SK-N-SH treated with all-trans-retinoic acid at 6 μM for 48 hours (cell line): ENCODE results near the gene KIAA1217.

Source experiments
- ATAC-seq: fragments of 200-7000 bp; cut with Tn5 transposase; 3 replicates; pipeline ENCODE4 v1.9.1; 2020; ENCODE audit warnings: mild to moderate bottlenecking, moderate library complexity
- BACH2 ChIP-seq: fragments of 250-450 bp; sonication (Bioruptor Pico); IDR thresholded peaks from 2 replicates; pipeline ENCODE4 v1.9.0; 2021; ENCODE audit warnings: mild to moderate bottlenecking, borderline replicate concordance
- CSDC2 ChIP-seq: fragments of 250-450 bp; sonication (Bioruptor Pico); IDR thresholded peaks from 2 replicates; pipeline ENCODE4 v1.5.0; 2020; ENCODE audit warnings: mild to moderate bottlenecking, moderate library complexity
- ISL1 ChIP-seq: fragments of 250-450 bp; sonication (Bioruptor Pico); IDR thresholded peaks from 2 replicates; pipeline ENCODE4 v2.1.2; 2022; ENCODE audit warnings: mild to moderate bottlenecking, moderate library complexity
- OSR1 ChIP-seq: fragments of 250-450 bp; sonication (Bioruptor Pico); IDR thresholded peaks from 2 replicates; pipeline ENCODE4 v1.8.0; 2022; ENCODE audit warnings: moderate library complexity, mild to moderate bottlenecking, inconsistent platforms
- PATZ1 ChIP-seq: fragments of 250-450 bp; sonication (Bioruptor Pico); IDR thresholded peaks from 2 replicates; pipeline ENCODE4 v1.8.0; 2020; ENCODE audit warnings: mild to moderate bottlenecking, moderate library complexity, borderline replicate concordance
- PPARA ChIP-seq: fragments of 250-450 bp; sonication (Bioruptor Pico); IDR thresholded peaks from 2 replicates; pipeline ENCODE4 v1.5.0; 2020; ENCODE audit warnings: mild to moderate bottlenecking, borderline replicate concordance
- RARB ChIP-seq: fragments of 250-450 bp; sonication (Bioruptor Pico); IDR thresholded peaks from 2 replicates; pipeline ENCODE4 v1.8.0; 2021; ENCODE audit warnings: mild to moderate bottlenecking, moderate library complexity
- SNAI2 ChIP-seq: fragments of 250-450 bp; sonication (Bioruptor Pico); IDR thresholded peaks from 2 replicates; pipeline ENCODE4 v1.5.0; 2020; ENCODE audit warnings: mild to moderate bottlenecking, moderate library complexity
- TOX ChIP-seq: fragments of 250-450 bp; sonication (Bioruptor Pico); IDR thresholded peaks from 2 replicates; pipeline ENCODE4 v1.8.0; 2021; ENCODE audit warnings: mild to moderate bottlenecking, moderate library complexity, borderline replicate concordance
- ZFP3 ChIP-seq: fragments of 250-450 bp; sonication (Bioruptor Pico); IDR thresholded peaks from 2 replicates; pipeline ENCODE4 v1.5.0; 2020; ENCODE audit warnings: mild to moderate bottlenecking, moderate library complexity
- ZFP30 ChIP-seq: fragments of 450-650 bp; formaldehyde crosslinking; IDR thresholded peaks from 2 replicates; pipeline ENCODE4 v1.5.0; 2022; ENCODE audit warnings: mild to moderate bottlenecking, moderate library complexity
- ZNF70 ChIP-seq: fragments of 450-650 bp; formaldehyde crosslinking; IDR thresholded peaks from 2 replicates; pipeline ENCODE4 v1.5.0; 2020; ENCODE audit warnings: mild to moderate bottlenecking, moderate library complexity
- ZNF8 ChIP-seq: fragments of 450-650 bp; formaldehyde crosslinking; IDR thresholded peaks from 2 replicates; pipeline ENCODE4 v1.5.0; 2020; ENCODE audit warnings: mild to moderate bottlenecking, moderate library complexity
- TF ChIP-seq, protein P1 (sequence below): fragments of 250-450 bp; sonication (Bioruptor Pico); IDR thresholded peaks from 2 replicates; pipeline ENCODE4 v1.5.0; 2020; ENCODE audit warnings: mild to moderate bottlenecking, moderate library complexity
- TF ChIP-seq, protein P2 (sequence below): fragments of 250-450 bp; sonication (Bioruptor Pico); IDR thresholded peaks from 2 replicates; pipeline ENCODE4 v1.5.1; 2020; ENCODE audit warnings: low read depth, mild to moderate bottlenecking, moderate library complexity
- TF ChIP-seq, protein P3 (sequence below): fragments of 250-450 bp; sonication (Bioruptor Pico); IDR thresholded peaks from 2 replicates; pipeline ENCODE4 v1.5.1; 2021; ENCODE audit warnings: mild to moderate bottlenecking, moderate library complexity
- TF ChIP-seq, protein P4 (sequence below): fragments of 250-450 bp; sonication (Bioruptor Pico); IDR thresholded peaks from 2 replicates; pipeline ENCODE4 v1.8.0; 2021; ENCODE audit warnings: low read depth, mild to moderate bottlenecking, moderate library complexity, borderline replicate concordance

The KIAA1217 gene

GRCh38 chr10:24554036-24554435 lies 345.1 kb downstream of the KIAA1217 start (continued):
- TF ChIP-seq, protein P1, sequence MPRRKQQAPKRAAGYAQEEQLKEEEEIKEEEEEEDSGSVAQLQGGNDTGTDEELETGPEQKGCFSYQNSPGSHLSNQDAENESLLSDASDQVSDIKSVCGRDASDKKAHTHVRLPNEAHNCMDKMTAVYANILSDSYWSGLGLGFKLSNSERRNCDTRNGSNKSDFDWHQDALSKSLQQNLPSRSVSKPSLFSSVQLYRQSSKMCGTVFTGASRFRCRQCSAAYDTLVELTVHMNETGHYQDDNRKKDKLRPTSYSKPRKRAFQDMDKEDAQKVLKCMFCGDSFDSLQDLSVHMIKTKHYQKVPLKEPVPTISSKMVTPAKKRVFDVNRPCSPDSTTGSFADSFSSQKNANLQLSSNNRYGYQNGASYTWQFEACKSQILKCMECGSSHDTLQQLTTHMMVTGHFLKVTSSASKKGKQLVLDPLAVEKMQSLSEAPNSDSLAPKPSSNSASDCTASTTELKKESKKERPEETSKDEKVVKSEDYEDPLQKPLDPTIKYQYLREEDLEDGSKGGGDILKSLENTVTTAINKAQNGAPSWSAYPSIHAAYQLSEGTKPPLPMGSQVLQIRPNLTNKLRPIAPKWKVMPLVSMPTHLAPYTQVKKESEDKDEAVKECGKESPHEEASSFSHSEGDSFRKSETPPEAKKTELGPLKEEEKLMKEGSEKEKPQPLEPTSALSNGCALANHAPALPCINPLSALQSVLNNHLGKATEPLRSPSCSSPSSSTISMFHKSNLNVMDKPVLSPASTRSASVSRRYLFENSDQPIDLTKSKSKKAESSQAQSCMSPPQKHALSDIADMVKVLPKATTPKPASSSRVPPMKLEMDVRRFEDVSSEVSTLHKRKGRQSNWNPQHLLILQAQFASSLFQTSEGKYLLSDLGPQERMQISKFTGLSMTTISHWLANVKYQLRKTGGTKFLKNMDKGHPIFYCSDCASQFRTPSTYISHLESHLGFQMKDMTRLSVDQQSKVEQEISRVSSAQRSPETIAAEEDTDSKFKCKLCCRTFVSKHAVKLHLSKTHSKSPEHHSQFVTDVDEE (CRISPR knock-in tag) = no peak
- TF ChIP-seq ZFP30 (CRISPR knock-in tag) (no peak), PPARA (no peak), OSR1 (CRISPR knock-in tag) (no peak), ZFP3 (no peak)
- TF ChIP-seq, protein P2, sequence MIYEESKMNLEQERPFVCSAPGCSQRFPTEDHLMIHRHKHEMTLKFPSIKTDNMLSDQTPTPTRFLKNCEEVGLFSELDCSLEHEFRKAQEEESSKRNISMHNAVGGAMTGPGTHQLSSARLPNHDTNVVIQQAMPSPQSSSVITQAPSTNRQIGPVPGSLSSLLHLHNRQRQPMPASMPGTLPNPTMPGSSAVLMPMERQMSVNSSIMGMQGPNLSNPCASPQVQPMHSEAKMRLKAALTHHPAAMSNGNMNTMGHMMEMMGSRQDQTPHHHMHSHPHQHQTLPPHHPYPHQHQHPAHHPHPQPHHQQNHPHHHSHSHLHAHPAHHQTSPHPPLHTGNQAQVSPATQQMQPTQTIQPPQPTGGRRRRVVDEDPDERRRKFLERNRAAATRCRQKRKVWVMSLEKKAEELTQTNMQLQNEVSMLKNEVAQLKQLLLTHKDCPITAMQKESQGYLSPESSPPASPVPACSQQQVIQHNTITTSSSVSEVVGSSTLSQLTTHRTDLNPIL = no peak

GRCh38 chr10:24556126-24556749 lies 347.3 kb downstream of the KIAA1217 start:
- TF ChIP-seq ISL1 (CRISPR knock-in tag) (no peak), SNAI2 (CRISPR knock-in tag) (no peak), BACH2 (CRISPR knock-in tag) (no peak), CSDC2 (no peak), RARB (CRISPR knock-in tag) (no peak), PATZ1 (CRISPR knock-in tag) (no peak), ZNF8 (no peak), TOX (CRISPR knock-in tag) (no peak), OSR1 (CRISPR knock-in tag) (no peak), ZFP30 (CRISPR knock-in tag) (no peak), ZNF70 (CRISPR knock-in tag) (no peak), ZFP3 (no peak), PPARA (no peak)
- TF ChIP-seq, protein P2 = no peak
- TF ChIP-seq, protein P3, sequence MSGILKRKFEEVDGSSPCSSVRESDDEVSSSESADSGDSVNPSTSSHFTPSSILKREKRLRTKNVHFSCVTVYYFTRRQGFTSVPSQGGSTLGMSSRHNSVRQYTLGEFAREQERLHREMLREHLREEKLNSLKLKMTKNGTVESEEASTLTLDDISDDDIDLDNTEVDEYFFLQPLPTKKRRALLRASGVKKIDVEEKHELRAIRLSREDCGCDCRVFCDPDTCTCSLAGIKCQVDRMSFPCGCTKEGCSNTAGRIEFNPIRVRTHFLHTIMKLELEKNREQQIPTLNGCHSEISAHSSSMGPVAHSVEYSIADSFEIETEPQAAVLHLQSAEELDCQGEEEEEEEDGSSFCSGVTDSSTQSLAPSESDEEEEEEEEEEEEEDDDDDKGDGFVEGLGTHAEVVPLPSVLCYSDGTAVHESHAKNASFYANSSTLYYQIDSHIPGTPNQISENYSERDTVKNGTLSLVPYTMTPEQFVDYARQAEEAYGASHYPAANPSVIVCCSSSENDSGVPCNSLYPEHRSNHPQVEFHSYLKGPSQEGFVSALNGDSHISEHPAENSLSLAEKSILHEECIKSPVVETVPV (CRISPR knock-in tag) = no peak
- TF ChIP-seq, protein P1 (CRISPR knock-in tag) = no peak
- TF ChIP-seq, protein P4, sequence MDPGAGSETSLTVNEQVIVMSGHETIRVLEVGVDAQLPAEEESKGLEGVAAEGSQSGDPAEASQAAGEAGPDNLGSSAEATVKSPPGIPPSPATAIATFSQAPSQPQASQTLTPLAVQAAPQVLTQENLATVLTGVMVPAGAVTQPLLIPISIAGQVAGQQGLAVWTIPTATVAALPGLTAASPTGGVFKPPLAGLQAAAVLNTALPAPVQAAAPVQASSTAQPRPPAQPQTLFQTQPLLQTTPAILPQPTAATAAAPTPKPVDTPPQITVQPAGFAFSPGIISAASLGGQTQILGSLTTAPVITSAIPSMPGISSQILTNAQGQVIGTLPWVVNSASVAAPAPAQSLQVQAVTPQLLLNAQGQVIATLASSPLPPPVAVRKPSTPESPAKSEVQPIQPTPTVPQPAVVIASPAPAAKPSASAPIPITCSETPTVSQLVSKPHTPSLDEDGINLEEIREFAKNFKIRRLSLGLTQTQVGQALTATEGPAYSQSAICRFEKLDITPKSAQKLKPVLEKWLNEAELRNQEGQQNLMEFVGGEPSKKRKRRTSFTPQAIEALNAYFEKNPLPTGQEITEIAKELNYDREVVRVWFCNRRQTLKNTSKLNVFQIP (CRISPR knock-in tag) = no peak
- no peak for ATAC-seq
